ENCODE data around the gene KLK13.

DNA sequence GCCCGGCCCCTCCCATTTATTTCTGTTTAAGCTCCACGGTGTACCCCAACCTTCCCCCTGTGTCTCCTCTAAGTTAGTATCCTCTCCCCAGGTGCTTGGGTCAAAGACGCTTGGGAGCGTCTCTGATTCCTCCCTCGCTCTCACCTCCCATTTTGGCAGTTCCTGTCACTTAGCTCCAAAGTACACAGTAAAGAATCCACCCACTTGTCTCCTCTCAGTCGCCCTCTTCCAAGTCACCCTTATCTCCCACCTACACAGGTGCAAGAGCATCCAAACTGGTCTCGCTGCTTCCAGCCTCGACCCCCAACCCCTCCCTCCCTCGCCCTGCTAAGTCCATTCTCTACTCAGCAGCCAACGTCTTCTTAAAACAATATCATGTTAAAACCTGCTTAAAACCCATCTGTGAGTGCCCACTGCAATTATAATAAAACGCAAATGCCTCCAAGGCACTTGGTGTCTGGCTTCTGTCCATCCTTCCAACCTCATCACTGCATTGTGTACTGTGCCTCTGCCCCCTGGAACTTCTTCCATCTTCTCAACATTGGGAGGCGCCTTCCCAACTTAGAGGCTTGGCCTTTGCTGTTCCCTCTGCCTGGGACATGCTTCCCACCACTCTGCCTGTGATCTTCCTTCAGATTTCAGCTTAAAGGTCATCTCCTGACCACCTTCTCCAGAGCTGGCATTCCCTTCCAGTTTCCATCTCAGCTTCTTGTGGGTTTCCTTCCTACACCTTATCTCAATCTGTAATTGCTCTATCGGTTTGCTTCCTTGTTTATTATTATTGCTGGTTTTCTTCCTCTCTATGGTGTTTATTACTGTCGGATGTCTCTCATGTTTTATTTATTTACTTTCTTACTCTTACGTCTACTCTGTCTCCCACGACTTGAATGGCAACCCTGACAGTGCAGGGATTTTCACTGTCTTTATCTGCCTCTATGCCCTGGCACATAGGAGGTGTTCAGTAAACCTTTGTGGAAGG lies 27.3 kb upstream of the KLK13 start:
- TF ChIP-seq ZFP36 (IDR thresholded peaks at IDR 0.05; ENCODE audit: borderline replicate concordance, partially characterized antibody) (no peak), SMC3 (IDR thresholded peaks at IDR 0.05) (no peak), CHD2 (IDR thresholded peaks at IDR 0.05; ENCODE audit: low read length, partially characterized antibody) (no peak), MAZ (IDR thresholded peaks at IDR 0.05; ENCODE audit: borderline replicate concordance, low read depth, low read length) (no peak), ZC3H11A (IDR thresholded peaks at IDR 0.05) (no peak), RFX5 (IDR thresholded peaks at IDR 0.05) (no peak), POLR2AphosphoS2 (conservative IDR thresholded peaks at IDR 0.05; ENCODE audit: low read length) (no peak), EP300 (IDR thresholded peaks at IDR 0.05) (no peak), JUNB (IDR thresholded peaks at IDR 0.05) (no peak), POLR2A (IDR thresholded peaks at IDR 0.05; ENCODE audit: low read length) (no peak)
- TF ChIP-seq, protein P1, sequence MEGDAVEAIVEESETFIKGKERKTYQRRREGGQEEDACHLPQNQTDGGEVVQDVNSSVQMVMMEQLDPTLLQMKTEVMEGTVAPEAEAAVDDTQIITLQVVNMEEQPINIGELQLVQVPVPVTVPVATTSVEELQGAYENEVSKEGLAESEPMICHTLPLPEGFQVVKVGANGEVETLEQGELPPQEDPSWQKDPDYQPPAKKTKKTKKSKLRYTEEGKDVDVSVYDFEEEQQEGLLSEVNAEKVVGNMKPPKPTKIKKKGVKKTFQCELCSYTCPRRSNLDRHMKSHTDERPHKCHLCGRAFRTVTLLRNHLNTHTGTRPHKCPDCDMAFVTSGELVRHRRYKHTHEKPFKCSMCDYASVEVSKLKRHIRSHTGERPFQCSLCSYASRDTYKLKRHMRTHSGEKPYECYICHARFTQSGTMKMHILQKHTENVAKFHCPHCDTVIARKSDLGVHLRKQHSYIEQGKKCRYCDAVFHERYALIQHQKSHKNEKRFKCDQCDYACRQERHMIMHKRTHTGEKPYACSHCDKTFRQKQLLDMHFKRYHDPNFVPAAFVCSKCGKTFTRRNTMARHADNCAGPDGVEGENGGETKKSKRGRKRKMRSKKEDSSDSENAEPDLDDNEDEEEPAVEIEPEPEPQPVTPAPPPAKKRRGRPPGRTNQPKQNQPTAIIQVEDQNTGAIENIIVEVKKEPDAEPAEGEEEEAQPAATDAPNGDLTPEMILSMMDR (IDR thresholded peaks at IDR 0.05) = no peak
- TF ChIP-seq, protein P2, sequence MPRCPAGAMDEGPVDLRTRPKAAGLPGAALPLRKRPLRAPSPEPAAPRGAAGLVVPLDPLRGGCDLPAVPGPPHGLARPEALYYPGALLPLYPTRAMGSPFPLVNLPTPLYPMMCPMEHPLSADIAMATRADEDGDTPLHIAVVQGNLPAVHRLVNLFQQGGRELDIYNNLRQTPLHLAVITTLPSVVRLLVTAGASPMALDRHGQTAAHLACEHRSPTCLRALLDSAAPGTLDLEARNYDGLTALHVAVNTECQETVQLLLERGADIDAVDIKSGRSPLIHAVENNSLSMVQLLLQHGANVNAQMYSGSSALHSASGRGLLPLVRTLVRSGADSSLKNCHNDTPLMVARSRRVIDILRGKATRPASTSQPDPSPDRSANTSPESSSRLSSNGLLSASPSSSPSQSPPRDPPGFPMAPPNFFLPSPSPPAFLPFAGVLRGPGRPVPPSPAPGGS (IDR thresholded peaks at IDR 0.05) = no peak

Measured in A549 (cell line).